ENCODE data around the gene RPS3.
A peak's percentile ranks its signal among the peaks of the same experiment; 100 is the strongest.

Gene RPS3

GRCh38 chr11:75447415-75447814 is 48.1 kb downstream of the RPS3 start:
- H3K27ac ChIP-seq (ENCODE audit: low read length, poor library complexity, severe bottlenecking): no peak overlapping the region
- H3K4me3 ChIP-seq (ENCODE audit: insufficient read depth in 1 of 2, low read depth in 1 of 2, low read length in 2 of 2): no peak overlapping the region
- H4K91ac ChIP-seq (ENCODE audit: low read length): no peak overlapping the region
- WGBS: 71% methylated on average over 4 of the region's 5 CpGs
- no peak overlapping the region for H2BK12ac ChIP-seq (ENCODE audit: low read length in 2 of 2)
- H2AK5ac ChIP-seq (ENCODE audit: low read length, severe bottlenecking): no peak overlapping the region
- H2AFZ ChIP-seq (ENCODE audit: low read depth, low read length): no peak overlapping the region
- no peak overlapping the region for H3K18ac ChIP-seq (ENCODE audit: low read depth in 1 of 2, low read length in 2 of 2)
- H3K14ac ChIP-seq (ENCODE audit: low read length in 2 of 2): no peak overlapping the region
- no peaks in the 10 kb centered on the region for H3K79me1 ChIP-seq (replicated peaks; ENCODE audit: low read length, poor library complexity, severe bottlenecking)
- H3K4ac ChIP-seq (ENCODE audit: low read depth in 1 of 2, low read length in 2 of 2): no peak overlapping the region
- H3K27me3 ChIP-seq (ENCODE audit: control insufficient read depth in 1 of 2, insufficient read depth in 1 of 2, low read length in 2 of 2): peaks cover 10 to 25% of the 10 kb centered on the region in 2 experiments
- no peak overlapping the region for H4K8ac ChIP-seq (ENCODE audit: low read length)
- H3K9ac ChIP-seq (ENCODE audit: low read length): no peak overlapping the region
- H3K4me1 ChIP-seq (ENCODE audit: control insufficient read depth, insufficient read depth, low read depth, low read length): peaks cover 2% of the 10 kb centered on the region
- no peaks in the 10 kb centered on the region for H3K9me3 ChIP-seq (ENCODE audit: control insufficient read depth, low read length)
- H3K23ac ChIP-seq (ENCODE audit: low read length in 2 of 2): no peak overlapping the region
- H3K4me2 ChIP-seq (ENCODE audit: low read length, poor library complexity, severe bottlenecking): no peak overlapping the region
- no peak overlapping the region for H2BK5ac ChIP-seq (ENCODE audit: low read depth, low read length, poor library complexity, severe bottlenecking)
- H2BK15ac ChIP-seq (ENCODE audit: low read depth, poor library complexity, severe bottlenecking): no peak overlapping the region
- H3K36me3 ChIP-seq (ENCODE audit: control insufficient read depth in 1 of 2, insufficient read depth in 2 of 2, low read depth in 1 of 2, low read length in 2 of 2): no peaks in the 10 kb centered on the region
- DNase-seq: no peak
- no peak overlapping the region for H2BK120ac ChIP-seq (ENCODE audit: low read depth, low read length)

- DNase-seq: no peak
- no peaks in the 10 kb centered on the region for H3K79me1 ChIP-seq (replicated peaks; ENCODE audit: low read length, poor library complexity, severe bottlenecking)
- H2BK120ac ChIP-seq (ENCODE audit: low read depth, low read length): no peak overlapping the region
- no peak overlapping the region for H3K27ac ChIP-seq (ENCODE audit: low read length, poor library complexity, severe bottlenecking)
- no peak overlapping the region for H3K18ac ChIP-seq (ENCODE audit: low read depth in 1 of 2, low read length in 2 of 2)
- no peak overlapping the region for H2BK5ac ChIP-seq (ENCODE audit: low read depth, low read length, poor library complexity, severe bottlenecking)
- H3K27me3 ChIP-seq (ENCODE audit: control insufficient read depth in 1 of 2, insufficient read depth in 1 of 2, low read length in 2 of 2): peaks cover 5 to 13% of the 10 kb centered on the region in 2 experiments
- H4K91ac ChIP-seq (ENCODE audit: low read length): no peak overlapping the region
- H2AFZ ChIP-seq (ENCODE audit: low read depth, low read length): no peak overlapping the region
- no peak overlapping the region for H3K23ac ChIP-seq (ENCODE audit: low read length in 2 of 2)
- no peaks in the 10 kb centered on the region for H3K9me3 ChIP-seq (ENCODE audit: control insufficient read depth, low read length)
- no peak overlapping the region for H2AK5ac ChIP-seq (ENCODE audit: low read length, severe bottlenecking)
- 89% methylated on average over 9 of the region's 10 CpGs for WGBS
- no peak overlapping the region for H4K8ac ChIP-seq (ENCODE audit: low read length)
- H3K14ac ChIP-seq (ENCODE audit: low read length in 2 of 2): no peak overlapping the region
- no peak overlapping the region for H3K9ac ChIP-seq (ENCODE audit: low read length)
- no peak overlapping the region for H3K4ac ChIP-seq (ENCODE audit: low read depth in 1 of 2, low read length in 2 of 2)
- H2BK15ac ChIP-seq (ENCODE audit: low read depth, poor library complexity, severe bottlenecking): no peak overlapping the region
- no peak overlapping the region for H2BK12ac ChIP-seq (ENCODE audit: low read length in 2 of 2)
- H3K36me3 ChIP-seq (ENCODE audit: control insufficient read depth in 1 of 2, insufficient read depth in 2 of 2, low read depth in 1 of 2, low read length in 2 of 2): no peaks in the 10 kb centered on the region
- no peak overlapping the region for H3K4me2 ChIP-seq (ENCODE audit: low read length, poor library complexity, severe bottlenecking)
- H3K4me3 ChIP-seq (ENCODE audit: insufficient read depth in 1 of 2, low read depth in 1 of 2, low read length in 2 of 2): no peak overlapping the region
- H3K4me1 ChIP-seq (ENCODE audit: control insufficient read depth, insufficient read depth, low read depth, low read length): peaks cover 2% of the 10 kb centered on the region
Observed at GRCh38 chr11:75449271-75449670, 50.0 kb downstream of the RPS3 start.

GRCh38 chr11:75449776-75450175 is 50.5 kb downstream of the RPS3 start:
- H3K23ac ChIP-seq (ENCODE audit: low read length in 2 of 2): no peak overlapping the region
- no peaks in the 10 kb centered on the region for H3K9me3 ChIP-seq (ENCODE audit: control insufficient read depth, low read length)
- H2BK15ac ChIP-seq (ENCODE audit: low read depth, poor library complexity, severe bottlenecking): no peak overlapping the region
- no peak overlapping the region for H2BK12ac ChIP-seq (ENCODE audit: low read length in 2 of 2)
- H2AK5ac ChIP-seq (ENCODE audit: low read length, severe bottlenecking): no peak overlapping the region
- no peak overlapping the region for H3K18ac ChIP-seq (ENCODE audit: low read depth in 1 of 2, low read length in 2 of 2)
- no peak overlapping the region for H3K27ac ChIP-seq (ENCODE audit: low read length, poor library complexity, severe bottlenecking)
- H3K79me1 ChIP-seq (replicated peaks; ENCODE audit: low read length, poor library complexity, severe bottlenecking): no peaks in the 10 kb centered on the region
- H3K9ac ChIP-seq (ENCODE audit: low read length): no peak overlapping the region
- no peak overlapping the region for H4K8ac ChIP-seq (ENCODE audit: low read length)
- no peak for DNase-seq
- H3K4ac ChIP-seq (ENCODE audit: low read depth in 1 of 2, low read length in 2 of 2): no peak overlapping the region
- no peak overlapping the region for H2BK120ac ChIP-seq (ENCODE audit: low read depth, low read length)
- H3K36me3 ChIP-seq (ENCODE audit: control insufficient read depth in 1 of 2, insufficient read depth in 2 of 2, low read depth in 1 of 2, low read length in 2 of 2): no peaks in the 10 kb centered on the region
- peaks cover 5 to 8% of the 10 kb centered on the region in 2 experiments for H3K27me3 ChIP-seq (ENCODE audit: control insufficient read depth in 1 of 2, insufficient read depth in 1 of 2, low read length in 2 of 2)
- WGBS: 94% methylated on average over 10 of the region's 11 CpGs
- H3K4me1 ChIP-seq (ENCODE audit: control insufficient read depth, insufficient read depth, low read depth, low read length): peaks cover 2% of the 10 kb centered on the region
- H2BK5ac ChIP-seq (ENCODE audit: low read depth, low read length, poor library complexity, severe bottlenecking): no peak overlapping the region
- no peak overlapping the region for H3K4me3 ChIP-seq (ENCODE audit: insufficient read depth in 1 of 2, low read depth in 1 of 2, low read length in 2 of 2)
- H3K14ac ChIP-seq (ENCODE audit: low read length in 2 of 2): no peak overlapping the region
- no peak overlapping the region for H4K91ac ChIP-seq (ENCODE audit: low read length)
- no peak overlapping the region for H2AFZ ChIP-seq (ENCODE audit: low read depth, low read length)
- no peak overlapping the region for H3K4me2 ChIP-seq (ENCODE audit: low read length, poor library complexity, severe bottlenecking)

- no peak overlapping the region for H3K4me3 ChIP-seq (ENCODE audit: insufficient read depth in 1 of 2, low read depth in 1 of 2, low read length in 2 of 2)
- H2BK5ac ChIP-seq (ENCODE audit: low read depth, low read length, poor library complexity, severe bottlenecking): no peak overlapping the region
- H3K18ac ChIP-seq (ENCODE audit: low read depth in 1 of 2, low read length in 2 of 2): no peak overlapping the region
- no peak for DNase-seq
- 94% methylated on average over 7 of the region's 7 CpGs for WGBS
- no peaks in the 10 kb centered on the region for H3K9me3 ChIP-seq (ENCODE audit: control insufficient read depth, low read length)
- H2BK12ac ChIP-seq (ENCODE audit: low read length in 2 of 2): no peak overlapping the region
- H2BK120ac ChIP-seq (ENCODE audit: low read depth, low read length): no peak overlapping the region
- no peak overlapping the region for H3K4ac ChIP-seq (ENCODE audit: low read depth in 1 of 2, low read length in 2 of 2)
- no peak overlapping the region for H4K91ac ChIP-seq (ENCODE audit: low read length)
- no peak overlapping the region for H2BK15ac ChIP-seq (ENCODE audit: low read depth, poor library complexity, severe bottlenecking)
- H3K27me3 ChIP-seq (ENCODE audit: control insufficient read depth in 1 of 2, insufficient read depth in 1 of 2, low read length in 2 of 2): peaks cover 5 to 6% of the 10 kb centered on the region in 2 experiments
- H4K8ac ChIP-seq (ENCODE audit: low read length): no peak overlapping the region
- H3K79me1 ChIP-seq (replicated peaks; ENCODE audit: low read length, poor library complexity, severe bottlenecking): no peaks in the 10 kb centered on the region
- H2AK5ac ChIP-seq (ENCODE audit: low read length, severe bottlenecking): no peak overlapping the region
- no peak overlapping the region for H3K23ac ChIP-seq (ENCODE audit: low read length in 2 of 2)
- no peak overlapping the region for H3K4me2 ChIP-seq (ENCODE audit: low read length, poor library complexity, severe bottlenecking)
- no peak overlapping the region for H3K9ac ChIP-seq (ENCODE audit: low read length)
- peak overlapping the region in 1 of 2 experiments; percentile 10 for H3K14ac ChIP-seq (ENCODE audit: low read length in 2 of 2)
- H3K36me3 ChIP-seq (ENCODE audit: control insufficient read depth in 1 of 2, insufficient read depth in 2 of 2, low read depth in 1 of 2, low read length in 2 of 2): no peaks in the 10 kb centered on the region
- no peak overlapping the region for H3K27ac ChIP-seq (ENCODE audit: low read length, poor library complexity, severe bottlenecking)
- peaks cover 5% of the 10 kb centered on the region for H3K4me1 ChIP-seq (ENCODE audit: control insufficient read depth, insufficient read depth, low read depth, low read length)
- no peak overlapping the region for H2AFZ ChIP-seq (ENCODE audit: low read depth, low read length)
Observed at GRCh38 chr11:75450236-75450635, 50.9 kb downstream of the RPS3 start.

Measured in mesenchymal stem cell (in vitro differentiated cells and primary cell).